ENCODE data around the gene MAP2K7. TPM values are rescaled to one million over a fixed set of nuclear protein-coding genes. Genes with fewer than 3 reads are reported as not detected.
"Not testable (repeated sequence)": the region's sequence is repeated elsewhere in the genome, so short reads cannot be mapped to it uniquely, and the experiment has no call there.

The MAP2K7 gene
- total RNA-seq, 1 donor from 2014 or later, result 45.2 TPM

- intact Hi-C loops (cut with micrococcal nuclease), result loop anchor here (5.0 to 10.0 kb wide), 3 partner anchors 75 to 1867 kb away; partner anchors contain the start of gene RAB11B
Measured at GRCh38 chr19:7927605-7928333, 24.1 kb downstream of the MAP2K7 start.

GRCh38 chr19:7928334-7928706 is 24.6 kb downstream of the MAP2K7 start:
- intact Hi-C loops (cut with micrococcal nuclease), result loop anchor here (5.0 to 10.0 kb wide), 3 partner anchors 74 to 1866 kb away; partner anchors contain the start of gene RAB11B

- intact Hi-C loops (cut with micrococcal nuclease), result loop anchor here (5.0 to 10.0 kb wide), 3 partner anchors 73 to 1866 kb away; partner anchors contain the start of gene RAB11B
Measured at GRCh38 chr19:7928741-7929701, 25.3 kb downstream of the MAP2K7 start.

GRCh38 chr19:7930030-7930429 is 26.4 kb downstream of the MAP2K7 start:
- intact Hi-C loops (cut with micrococcal nuclease), result not testable (repeated sequence)

- intact Hi-C loops (cut with micrococcal nuclease), result no loop called here
Measured at GRCh38 chr19:7930765-7931164, 27.1 kb downstream of the MAP2K7 start.

GRCh38 chr19:7931221-7932061 is 27.8 kb downstream of the MAP2K7 start:
- intact Hi-C loops (cut with micrococcal nuclease), result no loop called here

GRCh38 chr19:7932276-7932929 is 28.7 kb downstream of the MAP2K7 start:
- intact Hi-C loops (cut with micrococcal nuclease), result no loop called here

- intact Hi-C loops (cut with micrococcal nuclease), result no loop called here
Measured at GRCh38 chr19:7932930-7933300, 29.2 kb downstream of the MAP2K7 start.

- intact Hi-C loops (cut with micrococcal nuclease), result no loop called here
Measured at GRCh38 chr19:7933411-7933810, 29.7 kb downstream of the MAP2K7 start.

GRCh38 chr19:7933828-7934725 is 30.4 kb downstream of the MAP2K7 start:
- intact Hi-C loops (cut with micrococcal nuclease), result no loop called here

GRCh38 chr19:7934766-7935165 is 31.1 kb downstream of the MAP2K7 start:
- intact Hi-C loops (cut with micrococcal nuclease), result no loop called here

- intact Hi-C loops (cut with micrococcal nuclease), result no loop called here
Measured at GRCh38 chr19:7940841-7941240, 37.2 kb downstream of the MAP2K7 start.

GRCh38 chr19:7941895-7942596 is 38.4 kb downstream of the MAP2K7 start:
- intact Hi-C loops (cut with micrococcal nuclease), result loop anchor here (2.0 kb wide), 2 partner anchors 379 to 449 kb away; partner anchors contain the start of genes NDUFA7, RAB11B and RPS28

GRCh38 chr19:7942981-7943443 is 39.3 kb downstream of the MAP2K7 start:
- intact Hi-C loops (cut with micrococcal nuclease), result loop anchor here (1.0 to 2.0 kb wide), 5 partner anchors 23 to 448 kb away; partner anchors contain the start of genes MAP2K7, NDUFA7, RAB11B and RPS28

- intact Hi-C loops (cut with micrococcal nuclease), result loop anchor here (1.0 to 2.0 kb wide), 7 partner anchors 23 to 447 kb away; partner anchors contain the start of genes MAP2K7, NDUFA7, RAB11B and RPS28
Measured at GRCh38 chr19:7943444-7944176, 39.9 kb downstream of the MAP2K7 start, which contains the start of gene TIMM44. TIMM44 (minus strand) TSS chr19:7943666; CDS start chr19:7943651, 15 bp downstream.

GRCh38 chr19:7944177-7944761 is 40.6 kb downstream of the MAP2K7 start:
- intact Hi-C loops (cut with micrococcal nuclease), result loop anchor here (1.0 kb wide), 2 partner anchors 58 to 309 kb away; no protein-coding TSS in a partner anchor

- intact Hi-C loops (cut with micrococcal nuclease), result no loop called here
Measured at GRCh38 chr19:7947939-7948338, 44.3 kb downstream of the MAP2K7 start.

Data from T-helper 2 cell treated with Interferon-gamma antibody and Interleukin-4, amounts not matched to agents 100 ng/mL and 5 ng/mL, for 36 hours (primary cell).